ENCODE measurements around the gene TOR1AIP2.

- TF ChIP-seq ZNF496 (CRISPR knock-in tag; IDR thresholded peaks at IDR 0.05; ENCODE audit: insufficient replicate concordance) (no peak), ZNF20 (CRISPR knock-in tag; IDR thresholded peaks at IDR 0.05) (no peak), ZNF749 (CRISPR knock-in tag; IDR thresholded peaks at IDR 0.05; ENCODE audit: borderline replicate concordance) (no peak), NFE2L1 (CRISPR knock-in tag; IDR thresholded peaks at IDR 0.05; ENCODE audit: borderline replicate concordance) (no peak), PCBP1 (IDR thresholded peaks at IDR 0.05; ENCODE audit: borderline replicate concordance, low read depth, low read length) (no peak), CHD2 (IDR thresholded peaks at IDR 0.05; ENCODE audit: low read depth, low read length) (no peak), TCF7L2 (IDR thresholded peaks at IDR 0.05; ENCODE audit: low read depth, low read length) (no peak)
Observed at GRCh38 chr1:179848233-179848632, 29.4 kb downstream of the TOR1AIP2 start.

All from HepG2 (cell line).